Stimulated activated CD4-positive, alpha-beta T cell treated with anti-CD3 and anti-CD28 coated beads, Interleukin-4, amount 100 ng/mL, for 24 hours (primary cell): ENCODE measurements around the gene NAV2.
"Not testable (repeated sequence)": the region's sequence is repeated elsewhere in the genome, so short reads cannot be mapped to it uniquely, and the experiment has no call there.

Experiments used
- DNase-seq: peaks from one replicate; pipeline ENCODE4 v3.0.0-alpha.2; 2020

The NAV2 gene

GRCh38 chr11:20078846-20079245 is 366.2 kb downstream of the NAV2 start:
- no peak for DNase-seq

DNA sequence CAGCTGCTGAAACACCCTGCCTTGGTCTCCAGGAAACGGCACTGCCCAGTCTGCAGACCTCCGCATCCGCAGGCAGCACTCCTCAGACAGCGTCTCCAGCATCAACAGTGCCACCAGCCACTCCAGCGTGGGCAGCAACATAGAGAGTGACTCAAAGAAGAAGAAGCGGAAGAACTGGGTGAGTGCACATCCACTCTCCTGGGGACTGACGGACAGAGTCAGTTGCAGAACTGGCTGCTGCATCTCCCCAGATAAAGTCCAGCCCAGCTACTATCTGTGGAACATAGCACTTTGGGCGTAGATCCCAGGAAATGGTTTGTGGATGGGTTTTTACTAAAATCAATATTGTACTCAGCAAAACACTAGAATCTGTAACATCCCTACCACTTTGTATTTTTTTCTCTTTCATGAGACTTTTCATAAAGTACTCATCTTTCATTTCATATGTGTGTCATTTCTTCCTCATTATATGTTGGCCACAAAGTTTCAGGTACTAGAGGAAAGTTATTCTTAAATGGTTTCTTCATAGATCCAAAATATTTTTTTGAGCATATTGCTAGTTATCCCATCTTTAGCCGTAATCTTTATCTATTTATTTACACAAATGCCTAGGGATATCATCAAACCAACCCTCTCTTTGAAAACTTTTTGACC is 367.5 kb downstream of the NAV2 start:
- no peak for DNase-seq

DNA sequence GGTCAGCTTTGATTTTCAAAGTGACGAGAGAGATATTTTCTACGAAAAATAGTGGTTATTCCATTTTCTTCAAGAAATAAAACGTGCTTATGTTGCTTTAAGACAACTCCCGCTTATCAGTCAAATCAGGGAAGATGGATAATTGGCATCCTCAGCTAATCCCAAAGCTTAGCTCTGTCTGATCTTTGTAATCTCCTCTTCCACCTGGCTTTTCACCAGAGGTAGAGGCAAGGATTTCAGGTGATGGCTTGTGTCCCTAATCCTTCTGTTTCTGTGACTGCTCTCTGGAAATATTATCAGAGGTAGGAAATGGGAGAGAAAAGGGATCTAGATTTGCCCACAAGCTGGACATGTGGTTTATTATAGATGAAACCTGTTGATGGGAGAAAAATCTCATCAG is 368.7 kb downstream of the NAV2 start:
- DNase-seq, result no peak

GRCh38 chr11:20083877-20084276 is 371.2 kb downstream of the NAV2 start:
- DNase-seq, result not testable (repeated sequence)

DNA sequence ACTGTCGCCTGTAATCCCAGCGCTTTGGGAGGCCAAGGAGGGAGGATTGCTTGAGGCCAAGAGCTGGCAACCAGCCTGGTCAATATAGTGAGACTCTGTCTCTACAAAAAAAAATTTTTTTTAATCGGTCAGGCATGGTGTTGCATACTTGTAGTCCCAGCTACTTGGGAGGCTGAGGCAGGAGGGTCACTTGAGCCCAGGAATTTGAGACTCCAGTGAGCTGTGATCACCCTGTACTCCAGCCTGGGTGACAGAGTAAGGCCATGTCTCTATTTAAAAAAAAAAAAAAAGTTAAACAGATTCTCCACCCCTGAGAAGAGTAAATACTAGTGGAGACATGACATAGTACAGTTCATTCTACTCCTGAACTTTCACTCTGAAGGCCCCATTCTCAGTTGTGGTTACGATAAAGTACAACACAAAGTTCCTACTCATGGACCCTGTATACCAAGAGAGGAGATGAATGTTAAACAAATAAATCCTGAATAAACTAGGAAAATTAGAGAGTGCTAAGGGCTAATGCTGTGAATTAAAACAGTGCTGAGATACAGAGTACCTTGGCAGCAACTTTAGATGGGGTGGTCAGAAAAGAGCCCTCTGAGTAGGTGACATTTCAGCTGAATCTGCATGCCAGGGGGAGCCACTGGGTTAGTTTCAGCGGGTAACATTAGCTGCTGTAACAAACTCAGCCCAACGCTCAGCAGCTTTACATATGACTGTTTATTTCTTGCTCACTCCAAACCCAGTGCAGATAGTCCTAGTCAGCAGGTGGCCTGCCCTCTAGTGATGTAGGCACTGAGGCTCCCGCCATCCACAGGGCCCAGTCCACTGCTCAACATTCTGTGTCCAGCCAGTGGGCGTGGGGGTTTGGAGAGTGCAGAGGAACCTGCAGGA is 372.5 kb downstream of the NAV2 start:
- no peak for DNase-seq

DNA sequence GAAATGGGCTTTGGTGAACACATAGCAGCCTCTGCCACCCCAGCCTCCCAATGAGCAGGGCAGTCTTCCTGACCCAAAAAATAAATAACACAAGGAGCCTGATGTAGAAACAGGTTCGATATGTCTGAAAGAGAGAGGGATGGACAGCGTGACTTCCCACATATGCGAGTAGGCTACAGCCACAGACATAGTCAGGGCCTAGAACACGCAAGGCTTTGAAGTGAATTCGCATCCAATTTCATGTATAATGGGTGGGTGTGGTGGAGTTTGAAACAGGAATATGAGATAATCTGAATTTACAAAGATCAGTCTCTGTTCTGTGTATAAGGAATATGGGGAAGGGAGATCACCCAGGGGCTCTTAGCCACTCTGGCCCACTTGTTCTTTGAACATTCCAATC is 373.3 kb downstream of the NAV2 start:
- no peak for DNase-seq

DNA sequence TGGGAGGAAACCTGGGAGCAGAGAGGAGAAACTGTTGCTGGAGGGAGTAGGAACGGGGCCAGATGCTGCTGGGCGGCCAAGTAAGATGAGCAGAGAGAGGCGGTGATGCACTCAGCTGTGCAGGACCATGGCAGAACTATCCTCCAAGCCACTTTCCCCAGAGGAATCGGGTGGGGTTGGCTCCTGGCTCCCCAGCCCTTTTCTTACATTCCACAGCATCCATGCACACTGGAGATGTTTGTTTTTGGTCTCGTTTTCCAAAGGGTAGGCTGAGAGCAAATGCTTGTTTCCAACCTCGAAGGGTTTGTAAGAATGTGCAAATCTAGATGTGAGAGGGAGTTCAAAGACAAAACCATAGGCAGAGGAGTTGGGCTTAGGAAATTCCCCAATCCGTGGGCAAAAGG is 374.5 kb downstream of the NAV2 start:
- DNase-seq, result no peak

- no peak for DNase-seq
Measured at GRCh38 chr11:20088397-20089225, 376.0 kb downstream of the NAV2 start.

GRCh38 chr11:20089367-20089766 is 376.7 kb downstream of the NAV2 start:
- no peak for DNase-seq

DNA sequence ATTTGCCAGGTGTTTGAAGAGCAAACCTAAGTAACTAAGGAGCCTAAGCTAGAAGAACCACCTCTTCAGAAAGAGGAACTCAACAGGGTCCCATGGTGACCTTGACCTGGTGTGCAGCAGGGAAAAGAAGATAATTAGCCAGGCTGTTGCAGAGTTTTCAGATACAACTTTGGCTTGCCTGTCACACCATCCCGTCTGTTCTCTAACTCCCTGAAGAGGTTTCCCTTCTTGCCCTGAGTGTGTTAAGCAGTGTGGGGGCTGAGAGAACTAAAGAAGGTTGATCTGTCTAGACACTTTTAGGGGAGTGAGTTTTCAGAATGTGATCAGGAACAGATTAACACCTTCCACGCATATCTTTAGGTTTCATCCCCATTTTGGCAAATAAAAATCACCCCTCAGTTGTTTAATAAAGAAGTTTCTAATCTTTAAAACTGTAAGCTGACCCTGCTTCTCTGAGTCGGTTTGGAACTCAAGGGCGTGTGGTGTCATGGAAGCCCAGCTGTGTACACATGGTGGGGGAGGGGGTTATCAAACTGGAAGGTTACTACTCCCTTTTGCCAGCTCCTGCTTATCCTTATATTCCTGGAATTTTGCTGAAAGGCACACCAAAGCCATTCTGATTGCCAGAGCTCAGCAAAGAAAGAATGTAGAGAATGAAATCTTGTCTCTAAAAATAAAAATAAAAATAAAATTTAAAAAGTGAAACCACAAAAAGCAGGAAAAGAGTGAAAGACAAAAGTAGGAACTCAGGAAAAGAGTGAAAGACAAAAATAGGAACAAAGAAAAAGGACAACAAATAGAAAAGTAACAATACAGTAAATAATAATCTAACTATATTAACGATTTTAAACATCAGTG is 377.4 kb downstream of the NAV2 start:
- no peak for DNase-seq

- no peak for DNase-seq
Measured at GRCh38 chr11:20090654-20091374, 378.2 kb downstream of the NAV2 start.

DNA sequence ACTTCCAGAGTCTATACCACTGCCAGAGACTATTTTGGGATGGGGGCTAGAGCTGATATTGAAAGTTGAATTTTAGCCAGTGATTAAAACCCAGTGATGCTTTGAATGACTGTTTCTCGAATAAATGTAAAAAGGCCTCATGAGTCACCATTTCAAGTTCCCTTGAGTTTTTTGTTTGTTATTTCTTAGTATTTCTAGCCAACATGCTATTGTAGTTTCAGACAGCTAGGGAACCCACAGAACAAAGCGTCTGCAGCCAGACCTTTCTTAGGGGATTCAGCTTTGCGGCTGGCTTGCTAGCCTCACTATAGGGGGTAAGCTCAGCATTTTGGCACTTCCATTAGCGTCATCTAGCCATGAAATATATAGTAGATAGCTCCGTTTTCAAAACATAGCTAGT is 381.1 kb downstream of the NAV2 start:
- no peak for DNase-seq

GRCh38 chr11:20095189-20095588 is 382.6 kb downstream of the NAV2 start:
- no peak for DNase-seq

DNA sequence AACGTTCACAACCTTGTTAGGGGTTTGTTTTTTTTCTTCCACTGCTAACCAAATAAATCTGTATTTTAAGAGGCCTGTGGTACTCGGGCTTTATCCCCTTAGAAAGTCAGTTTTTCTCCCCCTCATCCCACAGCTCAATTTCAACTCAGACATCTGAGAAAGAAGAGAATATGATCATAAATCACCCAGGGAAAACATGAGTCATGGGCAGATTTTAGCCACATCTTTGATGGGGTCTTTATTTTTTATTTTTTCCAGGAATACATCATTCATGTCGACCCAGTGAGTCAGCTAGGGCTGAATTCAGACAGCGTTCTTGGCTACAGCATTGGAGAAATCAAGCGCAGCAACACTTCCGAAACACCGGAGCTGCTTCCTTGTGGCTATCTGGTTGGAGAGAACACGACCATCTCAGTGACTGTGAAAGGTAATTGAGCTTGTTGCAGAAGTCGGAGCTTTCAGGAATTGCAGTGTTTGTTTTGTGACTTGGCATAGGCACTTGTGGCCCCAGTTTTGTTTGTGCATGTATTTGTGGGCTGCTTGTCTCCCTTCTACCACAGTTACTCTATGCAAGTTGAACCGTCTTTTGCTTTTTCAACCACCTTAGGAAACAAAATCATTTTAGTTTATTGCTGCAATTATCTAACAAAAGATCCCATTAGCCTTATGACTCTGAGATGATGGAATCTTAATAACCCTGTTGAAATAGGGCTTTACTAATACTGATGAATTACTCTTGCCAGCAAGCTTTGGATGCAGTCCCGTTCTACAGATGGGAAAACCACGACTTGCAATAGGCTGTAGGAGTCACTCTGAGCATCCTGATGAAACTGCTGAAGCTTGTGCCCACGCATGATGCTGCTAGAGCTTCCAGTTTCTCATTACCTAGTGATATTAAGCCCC is 384.9 kb downstream of the NAV2 start:
- DNase-seq, result no peak

- no peak for DNase-seq
Measured at GRCh38 chr11:20099527-20099926, 386.9 kb downstream of the NAV2 start.

GRCh38 chr11:20102397-20102796 is 389.8 kb downstream of the NAV2 start:
- DNase-seq, result no peak

- DNase-seq, result no peak
Measured at GRCh38 chr11:20103281-20103680, 390.6 kb downstream of the NAV2 start.

- no peak for DNase-seq
Measured at GRCh38 chr11:20105427-20105826, 392.8 kb downstream of the NAV2 start.

DNA sequence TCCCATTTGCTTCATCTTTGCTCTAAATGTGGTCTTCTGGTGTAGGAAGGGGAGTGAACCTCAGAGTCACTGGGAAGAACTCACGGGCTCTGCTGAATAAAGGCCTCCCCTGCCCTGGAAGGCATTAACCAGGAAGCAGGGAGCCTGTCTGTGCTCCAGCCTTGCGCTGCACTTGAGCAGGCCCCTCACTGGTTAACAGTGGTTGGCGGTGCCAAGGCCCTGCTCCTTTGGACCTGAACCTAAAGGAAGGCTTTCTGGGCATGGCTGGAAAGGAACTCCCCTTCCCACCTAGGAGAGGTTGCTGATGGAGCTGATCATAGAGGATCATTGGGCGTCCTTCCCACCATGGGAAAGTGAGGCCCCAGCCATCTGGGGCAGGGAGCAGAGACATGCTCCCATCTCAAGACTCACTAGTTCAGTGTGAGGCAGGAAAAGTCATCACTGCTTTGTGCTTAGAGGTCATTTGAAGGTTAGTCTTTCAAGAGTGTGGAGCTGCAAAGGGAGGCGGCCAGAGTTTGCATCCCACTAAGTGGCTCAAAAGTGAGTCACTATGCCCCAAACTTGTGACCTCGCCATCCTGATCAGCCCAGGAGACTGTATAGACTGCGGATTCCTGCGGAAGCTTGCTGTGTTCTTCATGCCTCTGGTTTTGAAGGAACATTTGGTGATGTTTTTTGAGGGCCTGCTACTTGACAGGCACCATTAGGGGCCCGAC is 397.3 kb downstream of the NAV2 start:
- DNase-seq, result no peak
